Fibroblast of skin of back (primary cell): ENCODE measurements around the gene RNF213.
"Not testable (repeated sequence)": the region's sequence is repeated elsewhere in the genome, so short reads cannot be mapped to it uniquely, and the experiment has no call there.

Source experiments
- DNase-seq: peaks from one replicate; pipeline ENCODE4 v3.0.0-alpha.2; 2013

The RNF213 gene

GRCh38 chr17:80295559-80295958, 34.9 kb downstream of the RNF213 start:
- DNase-seq = no peak

DNA sequence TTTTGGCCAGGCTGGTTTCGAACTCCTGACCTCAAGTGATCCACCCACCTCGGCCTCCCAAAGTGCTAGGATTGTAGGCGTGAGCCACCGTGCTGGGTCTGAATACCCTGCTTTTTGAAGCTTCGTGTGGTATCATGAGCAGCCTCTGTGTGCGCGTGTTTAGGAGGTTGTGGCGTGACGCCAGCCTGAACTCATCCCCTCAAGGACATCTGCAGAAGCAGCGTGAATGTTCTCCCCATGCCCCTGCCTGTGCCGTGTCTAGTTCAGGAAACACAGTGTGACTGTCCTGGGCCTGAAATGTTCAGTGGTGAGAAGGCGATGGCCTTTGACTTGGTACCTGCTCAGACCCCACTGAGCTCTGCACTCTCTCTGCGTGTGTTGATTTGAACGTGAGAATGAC, 35.6 kb downstream of the RNF213 start:
- DNase-seq = no peak

- no peak for DNase-seq
Measured at GRCh38 chr17:80297996-80298560, 37.4 kb downstream of the RNF213 start.

GRCh38 chr17:80299350-80300100, 38.9 kb downstream of the RNF213 start:
- not testable (repeated sequence) for DNase-seq

GRCh38 chr17:80300756-80301155, 40.1 kb downstream of the RNF213 start:
- DNase-seq = not testable (repeated sequence)

DNA sequence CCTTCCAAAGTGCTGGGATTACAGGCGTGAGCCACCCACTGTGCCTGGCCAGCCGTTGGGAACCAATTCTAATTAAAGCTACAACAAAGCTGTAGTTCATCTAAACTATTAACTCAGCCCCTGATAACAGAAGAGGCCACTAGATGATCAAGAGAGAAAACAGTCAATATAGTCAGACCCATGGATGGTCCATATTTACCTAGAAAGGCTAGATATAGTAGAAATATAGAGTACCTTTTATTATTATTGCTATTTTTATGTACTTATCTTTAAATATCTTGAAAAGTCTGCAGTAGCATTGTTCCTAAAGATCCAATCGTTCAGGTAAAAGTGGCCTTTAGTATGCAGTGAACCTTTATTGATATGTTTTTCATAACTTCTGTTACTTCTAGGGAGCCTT, 43.2 kb downstream of the RNF213 start:
- DNase-seq = no peak

DNA sequence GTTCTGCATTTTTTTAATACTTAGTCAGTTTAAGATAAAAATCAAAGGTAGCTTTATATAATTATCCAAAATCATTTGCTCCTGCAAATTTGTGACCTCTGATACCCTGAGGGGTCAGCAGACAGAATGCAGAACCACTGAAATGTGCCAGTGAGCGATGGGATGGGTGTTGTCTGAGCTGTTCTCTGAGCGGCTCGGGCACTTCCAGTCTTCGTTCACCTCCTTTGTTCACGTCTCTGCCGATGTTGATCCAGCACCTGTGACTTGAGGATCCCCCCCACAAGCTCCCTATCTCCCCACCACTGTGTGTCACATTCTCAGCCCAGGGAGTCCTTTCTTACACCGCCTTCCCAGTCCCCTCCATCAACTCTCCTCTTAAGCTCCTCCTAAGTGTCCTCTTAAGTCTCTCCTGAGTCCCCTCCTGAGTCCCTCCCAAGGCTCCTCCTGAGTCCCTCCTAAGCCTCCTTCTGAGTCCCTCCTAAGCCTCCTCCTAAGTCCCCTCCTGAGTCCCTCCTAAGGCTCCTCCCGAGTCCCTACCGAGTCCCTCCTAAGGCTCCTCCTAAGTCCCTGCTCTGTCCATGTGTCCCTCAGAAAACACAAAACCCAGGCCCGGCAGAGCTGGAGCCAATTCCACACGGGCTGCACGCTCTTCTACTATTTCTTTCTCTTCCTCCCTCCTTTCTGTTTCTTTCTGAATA, 47.5 kb downstream of the RNF213 start:
- DNase-seq = no peak

DNA sequence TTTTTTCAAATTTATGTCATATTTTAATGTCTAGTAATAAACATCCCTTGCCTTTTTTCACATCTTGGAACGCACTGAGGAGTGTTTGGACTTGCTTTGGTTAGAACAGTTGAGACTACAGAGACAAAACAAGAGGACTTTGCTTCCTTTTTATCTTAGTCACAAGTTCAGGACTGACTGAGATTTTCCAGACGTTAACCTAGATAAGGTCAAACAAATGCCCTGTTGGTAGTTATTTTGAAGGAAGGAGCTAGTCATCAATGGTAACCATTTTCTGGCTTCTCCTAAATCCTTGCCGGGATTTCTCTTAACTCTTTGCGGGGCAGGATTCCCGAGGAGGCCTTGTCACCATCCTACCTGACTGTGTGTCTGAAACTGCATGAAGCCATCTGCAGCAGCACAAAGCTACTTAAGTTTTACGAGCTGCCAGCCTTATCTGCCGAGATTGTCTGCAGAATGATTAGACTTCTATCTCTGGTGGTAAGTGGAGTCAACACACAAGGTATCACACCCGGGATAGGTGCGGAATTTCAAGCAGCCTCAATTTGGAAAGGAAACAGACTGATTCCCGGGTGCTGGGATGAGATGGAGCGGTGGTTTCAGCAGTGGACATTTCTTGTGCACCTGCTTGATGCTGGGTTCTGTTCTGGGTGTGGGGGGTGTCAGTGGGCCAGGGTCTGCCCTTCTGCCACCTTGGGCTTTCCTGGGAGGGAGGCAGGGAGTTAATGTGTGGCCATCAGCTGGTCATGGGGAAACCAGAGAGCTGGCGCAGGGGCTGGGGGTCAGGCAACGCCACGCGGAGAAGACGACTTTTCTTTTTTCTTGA, 48.3 kb downstream of the RNF213 start:
- DNase-seq = no peak

GRCh38 chr17:80311216-80311827, 50.7 kb downstream of the RNF213 start:
- no peak for DNase-seq

DNA sequence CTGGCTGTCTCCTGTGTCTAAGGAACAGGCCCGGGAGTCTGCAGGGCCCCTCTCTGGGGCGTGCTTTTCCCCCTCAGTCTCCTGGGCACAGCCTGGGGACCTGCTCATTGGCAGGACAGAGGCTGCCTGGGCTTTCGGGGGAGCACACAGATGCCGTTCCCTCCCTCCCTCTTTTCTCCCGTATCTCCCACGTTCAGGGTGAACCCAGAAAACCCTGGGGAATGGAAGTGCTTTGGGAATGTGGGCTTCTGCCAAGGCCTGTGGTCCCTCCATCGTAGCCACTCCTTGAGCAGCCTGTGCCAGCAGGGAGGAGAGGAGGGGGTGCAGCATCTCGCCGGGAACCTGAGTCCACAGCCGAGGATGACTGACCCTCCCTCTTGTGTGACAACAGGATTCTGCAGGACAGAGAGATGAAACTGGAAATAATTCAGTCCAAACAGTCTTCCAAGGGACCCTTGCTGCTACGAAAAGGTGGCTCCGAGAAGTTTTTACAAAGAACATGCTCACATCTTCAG, 52.0 kb downstream of the RNF213 start:
- no peak for DNase-seq

DNA sequence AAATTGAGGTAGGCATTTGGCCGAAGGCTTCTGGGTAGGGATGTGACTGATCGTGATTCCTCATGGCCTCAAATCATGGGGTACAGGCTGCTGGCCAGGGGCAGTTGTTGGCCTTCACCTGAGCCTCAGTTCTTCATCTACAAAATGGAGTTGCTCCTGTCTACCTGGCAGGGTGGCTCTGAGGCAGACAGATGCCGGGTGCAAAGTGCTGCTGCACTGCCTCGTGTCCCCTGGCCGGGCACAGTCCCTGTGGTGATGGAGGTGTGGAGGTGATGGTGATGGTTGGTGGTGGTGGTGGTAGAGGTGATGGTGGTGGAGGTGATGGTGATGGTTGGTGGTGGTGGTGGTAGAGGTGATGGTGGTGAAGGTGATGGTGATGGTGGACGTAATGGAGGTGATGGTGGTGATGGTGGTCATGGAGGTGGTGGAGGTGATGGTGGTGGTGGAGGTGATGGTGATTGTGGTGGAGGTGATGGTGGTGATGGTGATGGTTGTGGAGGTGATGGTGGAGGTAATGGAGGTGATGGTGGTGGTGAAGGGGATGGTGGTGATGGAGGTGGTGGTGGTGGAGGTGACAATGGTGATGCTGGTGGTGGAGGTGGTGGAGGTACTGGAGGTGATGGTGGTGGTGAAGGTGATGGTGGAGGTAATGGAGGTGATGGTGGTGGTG, 52.6 kb downstream of the RNF213 start:
- DNase-seq = no peak

DNA sequence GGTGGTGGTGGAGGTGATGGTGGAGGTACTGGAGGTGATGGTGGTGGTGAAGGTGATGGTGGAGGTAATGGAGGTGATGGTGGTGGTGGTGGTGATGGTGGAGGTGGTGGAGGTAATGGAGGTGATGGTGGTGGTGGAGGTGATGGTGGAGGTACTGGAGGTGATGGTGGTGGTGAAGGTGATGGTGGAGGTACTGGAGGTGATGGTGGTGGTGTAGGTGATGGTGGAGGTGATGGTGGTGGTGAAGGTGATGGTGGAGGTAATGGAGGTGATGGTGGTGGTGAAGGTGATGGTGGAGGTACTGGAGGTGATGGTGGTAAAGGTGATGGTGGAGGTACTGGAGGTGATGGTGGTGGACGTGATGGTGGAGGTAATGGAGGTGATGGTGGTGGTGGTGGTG, 53.3 kb downstream of the RNF213 start:
- not testable (repeated sequence) for DNase-seq

DNA sequence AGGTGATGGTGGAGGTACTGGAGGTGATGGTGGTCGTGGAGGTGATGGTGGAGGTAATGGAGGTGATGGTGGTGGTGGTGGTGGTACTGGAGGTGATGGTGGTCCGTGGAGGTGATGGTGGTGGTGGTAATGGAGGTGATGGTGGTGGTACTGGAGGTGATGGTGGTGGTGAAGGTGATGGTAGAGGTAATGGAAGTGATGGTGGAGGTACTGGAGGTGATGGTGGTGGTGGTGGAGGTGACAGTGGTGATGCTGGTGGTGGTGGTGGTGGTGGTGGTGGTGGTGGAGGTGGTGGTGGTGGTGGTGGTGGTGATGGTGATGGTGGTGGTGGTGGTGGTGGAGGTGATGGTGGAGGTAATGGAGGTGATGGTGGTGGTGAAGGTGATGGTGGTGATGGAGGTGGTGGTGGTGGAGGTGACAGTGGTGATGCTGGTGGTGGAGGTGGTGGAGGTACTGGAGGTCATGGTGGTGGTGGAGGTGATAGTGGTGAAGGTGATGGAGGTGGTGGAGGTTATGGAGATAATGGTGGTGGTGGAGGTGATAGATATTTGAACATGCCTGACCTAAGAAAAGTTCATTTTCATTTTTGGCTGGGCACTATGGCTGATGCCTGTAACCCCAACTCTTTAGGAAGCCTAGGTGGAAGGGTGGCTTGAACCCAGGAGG, 55.0 kb downstream of the RNF213 start:
- DNase-seq = no peak

GRCh38 chr17:80316431-80316830, 55.8 kb downstream of the RNF213 start:
- DNase-seq = no peak

DNA sequence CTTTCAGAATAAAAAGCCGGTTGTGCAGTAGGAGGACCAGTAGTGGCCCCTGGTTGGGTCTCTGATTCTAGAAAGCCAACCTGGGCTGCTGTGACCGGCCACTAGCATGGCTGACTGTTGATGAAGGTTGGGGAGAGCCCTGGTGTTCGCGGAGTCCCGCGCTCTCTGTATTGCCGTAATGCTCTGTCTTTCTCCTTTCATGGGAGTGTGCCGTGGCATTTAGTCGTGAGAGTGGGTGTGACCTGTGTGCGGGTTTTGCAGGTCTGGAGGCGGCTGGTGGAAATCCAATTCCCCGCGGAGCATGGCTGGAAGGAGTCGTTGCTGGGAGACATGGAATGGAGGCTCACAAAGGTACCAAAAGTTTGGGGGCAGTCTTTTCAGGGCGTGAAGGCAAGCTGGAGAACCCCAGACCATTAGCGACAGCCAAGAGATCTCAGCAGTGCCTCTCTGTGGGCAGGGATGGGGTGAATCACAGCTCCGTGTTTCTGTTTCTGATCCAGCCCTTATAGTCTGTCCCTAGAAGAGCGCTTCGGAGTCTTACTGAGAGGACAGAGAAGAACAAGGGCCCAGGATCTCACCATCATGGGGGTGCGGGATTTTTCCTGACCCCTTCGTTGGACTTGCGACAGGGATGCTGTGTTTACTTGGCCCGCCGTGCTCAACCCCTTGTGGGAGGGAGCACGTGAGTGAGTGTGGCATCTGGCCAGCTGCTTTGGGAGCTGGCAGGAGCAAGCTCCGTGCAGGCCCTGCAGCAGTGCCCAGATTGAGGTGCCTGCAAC, 56.5 kb downstream of the RNF213 start:
- DNase-seq = no peak

- DNase-seq = no peak
Measured at GRCh38 chr17:80317706-80317980, 57.0 kb downstream of the RNF213 start.

- DNase-seq = no peak
Measured at GRCh38 chr17:80318166-80318565, 57.5 kb downstream of the RNF213 start.

DNA sequence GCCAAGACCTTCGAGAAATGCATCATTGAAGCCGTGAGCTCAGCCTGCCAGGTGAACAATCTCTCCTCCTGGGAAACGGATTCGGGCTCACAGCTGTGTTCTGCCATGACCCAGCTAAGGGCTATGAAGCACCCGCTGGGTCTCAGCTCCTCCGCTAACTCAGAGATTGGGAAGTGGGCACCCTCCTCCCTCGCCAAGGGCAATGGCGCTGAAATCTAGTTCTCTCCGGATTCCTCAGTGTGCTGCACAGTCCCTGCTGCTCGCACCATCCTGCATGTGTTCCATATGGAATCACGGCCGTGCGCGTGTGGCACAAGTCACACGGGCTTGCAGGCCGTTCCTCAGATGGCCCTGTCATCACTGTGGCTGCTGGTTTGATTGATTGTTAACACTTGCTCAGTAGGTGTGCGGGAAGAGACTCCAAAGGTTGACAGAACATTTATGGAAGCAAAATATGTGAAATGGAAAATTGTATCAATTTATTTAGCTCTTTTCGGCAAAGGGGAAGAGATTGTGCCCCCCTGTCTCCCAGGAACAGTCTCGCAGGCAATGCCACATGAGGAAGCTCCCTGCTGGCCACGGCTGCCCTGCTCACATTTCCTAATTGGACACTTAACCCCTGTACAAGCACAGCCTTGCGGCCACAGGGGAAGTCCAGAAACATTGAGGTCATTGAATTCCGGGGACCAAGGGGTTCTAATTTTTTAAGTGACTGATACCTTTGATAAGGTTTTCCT, 58.8 kb downstream of the RNF213 start:
- no peak for DNase-seq

DNA sequence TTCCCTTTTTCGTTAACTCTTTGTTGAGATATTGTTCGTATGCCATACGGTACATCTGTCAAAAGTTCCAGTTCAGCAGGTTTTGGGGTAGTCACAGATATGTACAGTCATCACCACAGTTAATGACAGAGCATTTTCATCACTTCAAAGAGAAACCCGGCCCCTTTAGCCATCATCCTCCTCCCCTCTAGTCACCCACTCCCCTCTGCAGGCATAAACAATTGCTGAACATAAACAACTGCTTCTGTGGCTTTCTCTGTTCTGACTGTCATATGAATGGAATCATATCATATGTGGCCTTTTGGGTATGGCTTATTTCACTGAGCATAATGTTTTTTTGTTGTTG, 59.3 kb downstream of the RNF213 start:
- no peak for DNase-seq

DNA sequence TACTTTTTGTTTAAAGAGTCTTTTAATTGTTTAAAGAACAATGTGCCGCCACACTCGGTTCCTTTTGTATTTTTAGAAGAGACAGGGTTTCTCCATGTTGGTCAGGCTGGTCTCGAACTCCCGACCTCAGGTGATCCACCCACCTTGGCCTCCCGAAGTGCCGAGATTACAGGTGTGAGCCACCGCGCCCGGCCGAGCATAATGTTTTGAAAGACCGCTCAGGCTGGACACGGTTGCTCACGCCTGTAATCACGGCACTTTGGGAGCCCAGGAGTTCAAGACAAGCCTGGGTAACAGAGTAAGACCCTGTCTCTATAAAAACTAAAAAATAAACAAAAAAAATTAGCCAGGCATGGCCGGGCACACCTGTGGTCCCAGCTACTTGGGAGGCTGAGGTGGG, 59.8 kb downstream of the RNF213 start:
- no peak for DNase-seq
